ENCODE measurements around the gene RADIL. TPM values are rescaled to one million over a fixed set of nuclear protein-coding genes. Genes with fewer than 3 reads are reported as not detected.
"Not testable (repeated sequence)": the region's sequence is repeated elsewhere in the genome, so short reads cannot be mapped to it uniquely, and the experiment has no call there.

The RADIL gene
- total RNA-seq: 3.3 TPM

GRCh38 chr7:4883372-4884144 is at the start of gene RADIL:
TSS of gene RADIL (minus strand) at chr7:4883716. CDS start at chr7:4878139, 5,577 bp downstream.
- peak; percentile 95 to 98 for DNase-seq (ENCODE audit: low spot score in 2 of 2)
- no peak for FAIRE-seq

GRCh38 chr7:4931943-4932342 is 48.4 kb upstream of the RADIL start:
- peak; percentile 52 to 61 for DNase-seq (ENCODE audit: low spot score in 2 of 2)
- FAIRE-seq: peak; percentile 48

- FAIRE-seq: no peak
Observed at GRCh38 chr7:4929005-4929404, 45.5 kb upstream of the RADIL start.

GRCh38 chr7:4928445-4928844 is 44.9 kb upstream of the RADIL start:
- FAIRE-seq: no peak
- no peak for DNase-seq (ENCODE audit: low spot score in 2 of 2)

More at GRCh38 chr7:4929005-4929404, 45.5 kb upstream of the RADIL start:
- DNase-seq (ENCODE audit: low spot score in 2 of 2): no peak

- no peak for FAIRE-seq
- DNase-seq (ENCODE audit: low spot score in 2 of 2): no peak
Observed at GRCh38 chr7:4919969-4920766, 36.7 kb upstream of the RADIL start.

- no peak for FAIRE-seq
Observed at GRCh38 chr7:4916113-4916512, 32.6 kb upstream of the RADIL start.

GRCh38 chr7:4911111-4911828 is 27.8 kb upstream of the RADIL start:
- FAIRE-seq: no peak
- DNase-seq (ENCODE audit: low spot score in 2 of 2): no peak

More at GRCh38 chr7:4916113-4916512, 32.6 kb upstream of the RADIL start:
- no peak for DNase-seq (ENCODE audit: low spot score in 2 of 2)

GRCh38 chr7:4906682-4907081 is 23.2 kb upstream of the RADIL start:
- FAIRE-seq: no peak
- no peak for DNase-seq (ENCODE audit: low spot score in 2 of 2)

GRCh38 chr7:4905171-4905570 is 21.7 kb upstream of the RADIL start:
- DNase-seq (ENCODE audit: low spot score in 2 of 2) (no peak), FAIRE-seq (no peak)

GRCh38 chr7:4904346-4904745 is 20.8 kb upstream of the RADIL start:
- DNase-seq (ENCODE audit: low spot score in 2 of 2) (no peak), FAIRE-seq (no peak)

- DNase-seq (ENCODE audit: low spot score in 2 of 2) (no peak), FAIRE-seq (no peak)
Observed at GRCh38 chr7:4895766-4896165, 12.2 kb upstream of the RADIL start.

GRCh38 chr7:4894482-4894881 is 11.0 kb upstream of the RADIL start:
- DNase-seq (ENCODE audit: low spot score in 2 of 2) (no peak), FAIRE-seq (no peak)

GRCh38 chr7:4893929-4894475 is 10.5 kb upstream of the RADIL start:
- FAIRE-seq (no peak), DNase-seq (ENCODE audit: low spot score in 2 of 2) (no peak)

- not testable (repeated sequence) for DNase-seq (ENCODE audit: low spot score in 2 of 2); FAIRE-seq
Observed at GRCh38 chr7:4893188-4893587, 9.7 kb upstream of the RADIL start.

GRCh38 chr7:4891522-4891921 is 8.0 kb upstream of the RADIL start:
- FAIRE-seq; DNase-seq (ENCODE audit: low spot score in 2 of 2): not testable (repeated sequence)

- no peak for FAIRE-seq
Observed at GRCh38 chr7:4889682-4890081, 6.2 kb upstream of the RADIL start.

GRCh38 chr7:4888161-4888560 is 4.6 kb upstream of the RADIL start:
- FAIRE-seq: no peak

More at GRCh38 chr7:4889682-4890081, 6.2 kb upstream of the RADIL start:
- DNase-seq (ENCODE audit: low spot score in 2 of 2): no peak

GRCh38 chr7:4886671-4887070 is 3.2 kb upstream of the RADIL start:
- no peak for FAIRE-seq

More at GRCh38 chr7:4888161-4888560, 4.6 kb upstream of the RADIL start:
- no peak for DNase-seq (ENCODE audit: low spot score in 2 of 2)

GRCh38 chr7:4885317-4885807 is 1.8 kb upstream of the RADIL start:
- FAIRE-seq (no peak), DNase-seq (ENCODE audit: low spot score in 2 of 2) (no peak)

More at GRCh38 chr7:4886671-4887070, 3.2 kb upstream of the RADIL start:
- DNase-seq (ENCODE audit: low spot score in 2 of 2): no peak

- FAIRE-seq (no peak), DNase-seq (ENCODE audit: low spot score in 2 of 2) (no peak)
Observed at GRCh38 chr7:4884164-4884563, 648 bp upstream of the RADIL start.

Measured in frontal cortex (tissue), 4 donors.